Neural crest cell (in vitro differentiated cells): ENCODE data around the gene ROBO1. TPM values are rescaled to one million over a fixed set of nuclear protein-coding genes. Genes with fewer than 3 reads are reported as not detected.
"Not testable (repeated sequence)": the region's sequence is repeated elsewhere in the genome, so short reads cannot be mapped to it uniquely, and the experiment has no call there.

Experiments used
- DNase-seq: peaks from one replicate; pipeline ENCODE4 v3.0.0; 2021; ENCODE audit warnings: low read depth, mixed read lengths, low spot score
- H3K27ac Mint-ChIP-seq: one replicate; pipeline ENCODE4 v1.8.0; 2021; ENCODE audit warnings: mild to moderate bottlenecking, mixed read lengths; ENCODE audit not compliant: unreplicated experiment
- H3K27me3 Mint-ChIP-seq: 2 replicates; pipeline ENCODE4 v1.8.0; 2021; ENCODE audit warnings: low read depth, mild to moderate bottlenecking, mixed read lengths
- H3K36me3 Mint-ChIP-seq: 2 replicates; pipeline ENCODE4 v1.8.0; 2021; ENCODE audit warnings: low read depth, mild to moderate bottlenecking, mixed read lengths
- H3K4me1 Mint-ChIP-seq: 2 replicates; pipeline ENCODE4 v1.8.0; 2021; ENCODE audit warnings: mixed read lengths
- H3K4me3 Mint-ChIP-seq: one replicate; pipeline ENCODE4 v1.8.0; 2021; ENCODE audit warnings: mild to moderate bottlenecking, mixed read lengths
- H3K9me3 Mint-ChIP-seq: 2 replicates; pipeline ENCODE4 v1.8.0; 2021; ENCODE audit warnings: mixed read lengths
- total RNA-seq: library from RNA; stranded (reverse); gene quantifications from 2 replicates; pipeline ENCODE4 v1.2.1, GENCODE V29; 2021
- TF ChIP-seq, protein P1 (sequence below): fragments of 200-600 bp; sonication (generic); conservative IDR thresholded peaks from 2 replicates; pipeline ENCODE4 v1.5.0; 2021; ENCODE audit warnings: antibody characterized with exemption, mild to moderate bottlenecking

ROBO1 gene
- total RNA-seq, 1 donor from 2014 or later, result 88.7 TPM

DNA sequence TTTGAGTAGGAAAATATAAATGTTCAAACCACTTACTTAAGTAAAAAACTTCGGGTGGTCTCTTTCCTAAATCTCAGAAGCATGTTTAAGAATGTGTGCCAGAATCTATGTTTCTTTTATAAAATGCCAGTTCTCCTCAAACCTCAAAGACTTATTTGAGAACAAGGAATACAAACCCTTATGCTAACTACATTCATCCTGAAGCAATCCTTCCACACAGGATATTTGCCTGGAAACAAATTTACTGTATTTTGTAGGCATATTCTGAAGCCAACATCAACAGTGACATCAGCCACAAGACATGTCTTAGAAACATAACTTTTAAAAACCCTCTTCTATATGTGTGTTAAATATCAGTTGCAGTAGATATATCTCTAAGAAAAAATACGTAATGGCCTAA, 1077.0 kb downstream of the ROBO1 start:
- H3K27ac Mint-ChIP-seq, result no peak overlapping the region
- H3K9me3 Mint-ChIP-seq, result no peaks in the 10 kb centered on the region
- TF ChIP-seq, protein P1, sequence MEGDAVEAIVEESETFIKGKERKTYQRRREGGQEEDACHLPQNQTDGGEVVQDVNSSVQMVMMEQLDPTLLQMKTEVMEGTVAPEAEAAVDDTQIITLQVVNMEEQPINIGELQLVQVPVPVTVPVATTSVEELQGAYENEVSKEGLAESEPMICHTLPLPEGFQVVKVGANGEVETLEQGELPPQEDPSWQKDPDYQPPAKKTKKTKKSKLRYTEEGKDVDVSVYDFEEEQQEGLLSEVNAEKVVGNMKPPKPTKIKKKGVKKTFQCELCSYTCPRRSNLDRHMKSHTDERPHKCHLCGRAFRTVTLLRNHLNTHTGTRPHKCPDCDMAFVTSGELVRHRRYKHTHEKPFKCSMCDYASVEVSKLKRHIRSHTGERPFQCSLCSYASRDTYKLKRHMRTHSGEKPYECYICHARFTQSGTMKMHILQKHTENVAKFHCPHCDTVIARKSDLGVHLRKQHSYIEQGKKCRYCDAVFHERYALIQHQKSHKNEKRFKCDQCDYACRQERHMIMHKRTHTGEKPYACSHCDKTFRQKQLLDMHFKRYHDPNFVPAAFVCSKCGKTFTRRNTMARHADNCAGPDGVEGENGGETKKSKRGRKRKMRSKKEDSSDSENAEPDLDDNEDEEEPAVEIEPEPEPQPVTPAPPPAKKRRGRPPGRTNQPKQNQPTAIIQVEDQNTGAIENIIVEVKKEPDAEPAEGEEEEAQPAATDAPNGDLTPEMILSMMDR, result no peak
- no peaks in the 10 kb centered on the region for H3K4me1 Mint-ChIP-seq
- no peak overlapping the region for H3K4me3 Mint-ChIP-seq
- DNase-seq, result no peak
- H3K27me3 Mint-ChIP-seq, result no peaks in the 10 kb centered on the region
- peaks cover under 1% of the 10 kb centered on the region for H3K36me3 Mint-ChIP-seq

DNA sequence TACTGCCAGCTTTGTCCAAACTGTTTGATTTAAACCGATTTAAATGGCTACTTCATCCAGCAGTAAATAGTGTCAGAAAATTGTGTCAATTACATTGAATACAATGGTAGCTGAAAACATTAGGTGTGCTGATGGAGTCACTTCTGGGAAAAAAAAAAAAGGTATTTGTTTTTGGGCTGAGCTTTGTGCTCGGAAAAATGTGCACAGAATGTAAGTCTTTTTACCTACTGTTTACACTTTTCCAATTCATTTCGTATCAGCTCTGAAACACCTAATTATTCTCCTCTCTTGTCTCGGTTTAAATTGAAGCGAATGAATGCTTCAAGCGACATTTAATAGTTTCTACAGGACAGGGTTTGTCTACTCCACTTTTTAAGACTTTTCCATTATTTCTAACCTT, 1078.4 kb downstream of the ROBO1 start:
- H3K36me3 Mint-ChIP-seq, result peaks cover 5% of the 10 kb centered on the region

DNA sequence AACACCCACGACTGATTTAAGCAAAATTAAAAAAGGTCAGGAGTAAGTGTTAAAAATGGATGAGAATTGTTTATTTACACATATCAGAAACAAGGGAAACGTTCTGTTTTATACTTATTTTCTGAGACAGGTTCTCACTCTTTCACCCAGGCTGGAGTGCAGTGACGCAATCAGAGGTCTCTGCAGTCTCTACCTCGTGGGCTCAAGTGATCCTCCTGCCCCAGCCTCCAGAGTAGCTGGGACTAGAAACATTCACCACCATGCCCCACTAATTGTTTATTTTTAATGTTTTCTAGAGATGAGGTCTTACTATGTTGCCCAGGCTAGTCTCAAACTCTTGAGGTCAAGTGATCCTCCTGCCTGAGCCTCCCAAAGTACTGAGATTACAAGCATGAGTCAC, 1080.3 kb downstream of the ROBO1 start:
- no peak for DNase-seq
- H3K4me3 Mint-ChIP-seq, result no peak overlapping the region
- TF ChIP-seq, protein P1, result no peak
- H3K9me3 Mint-ChIP-seq, result peaks cover 3% of the 10 kb centered on the region
- H3K4me1 Mint-ChIP-seq, result no peaks in the 10 kb centered on the region
- no peak overlapping the region for H3K27ac Mint-ChIP-seq
- H3K27me3 Mint-ChIP-seq, result no peaks in the 10 kb centered on the region
- peaks cover 13% of the 10 kb centered on the region for H3K36me3 Mint-ChIP-seq

More for the DNA sequence above, 1078.4 kb downstream of the ROBO1 start:
- no peak for DNase-seq
- Mint-ChIP-seq H3K9me3 (peaks cover 1% of the 10 kb centered on the region), H3K4me3 (no peak overlapping the region), H3K27ac (no peak overlapping the region), H3K4me1 (no peaks in the 10 kb centered on the region), H3K27me3 (no peaks in the 10 kb centered on the region)
- TF ChIP-seq, protein P1, result no peak

DNA sequence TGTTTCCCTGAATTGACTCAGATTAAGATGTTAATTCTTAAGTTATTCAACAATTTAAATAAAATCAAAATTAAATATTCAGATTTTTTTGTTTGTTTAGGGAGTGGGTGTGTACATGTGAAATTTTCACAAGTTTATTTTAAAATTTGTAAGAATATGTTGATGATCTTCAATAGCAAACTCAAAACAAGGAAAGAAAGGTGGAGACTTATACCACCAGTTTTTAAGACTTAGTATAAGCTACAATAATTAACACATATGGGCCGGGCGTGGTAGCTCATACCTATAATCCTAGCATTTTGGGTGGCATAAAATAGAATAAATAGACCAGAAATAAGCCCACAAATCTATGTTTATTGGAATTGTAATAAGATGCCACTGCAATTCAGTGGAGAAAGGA, 1084.5 kb downstream of the ROBO1 start:
- peaks cover 3% of the 10 kb centered on the region for H3K9me3 Mint-ChIP-seq
- H3K27ac Mint-ChIP-seq, result no peak overlapping the region
- H3K4me3 Mint-ChIP-seq, result no peak overlapping the region
- no peak for DNase-seq
- TF ChIP-seq, protein P1, result no peak
- H3K36me3 Mint-ChIP-seq, result peaks cover 25% of the 10 kb centered on the region
- H3K27me3 Mint-ChIP-seq, result no peaks in the 10 kb centered on the region
- H3K4me1 Mint-ChIP-seq, result no peaks in the 10 kb centered on the region

- H3K4me3 Mint-ChIP-seq, H3K27ac Mint-ChIP-seq, DNase-seq, H3K4me1 Mint-ChIP-seq, H3K9me3 Mint-ChIP-seq, H3K27me3 Mint-ChIP-seq: not testable (repeated sequence)
- H3K36me3 Mint-ChIP-seq, result peaks cover 22% of the 10 kb centered on the region
Observed at GRCh38 chr3:78675119-78675805, 1092.5 kb downstream of the ROBO1 start.

DNA sequence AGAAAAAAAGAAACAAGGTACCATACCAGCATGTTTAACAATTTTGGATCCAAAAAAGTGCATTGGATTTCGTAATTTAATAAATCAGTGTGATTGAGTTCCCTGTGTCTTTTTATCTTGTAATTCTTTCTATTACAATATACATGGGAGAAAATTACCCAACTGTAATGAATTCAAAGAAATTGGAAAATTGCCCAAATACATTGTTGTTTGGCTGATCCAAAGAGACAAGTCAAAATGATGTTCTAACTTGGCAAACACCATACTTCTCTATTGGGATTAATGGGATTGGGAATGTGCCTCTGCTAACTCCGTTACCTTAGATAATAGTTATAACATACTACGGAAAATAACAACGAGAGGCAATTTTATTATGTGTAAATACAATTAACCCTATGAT, 1097.1 kb downstream of the ROBO1 start:
- Mint-ChIP-seq H3K4me3 (no peak overlapping the region), H3K4me1 (peaks cover 11% of the 10 kb centered on the region), H3K27ac (no peak overlapping the region), H3K27me3 (no peaks in the 10 kb centered on the region), H3K36me3 (peaks cover 20% of the 10 kb centered on the region), H3K9me3 (no peaks in the 10 kb centered on the region)
- no peak for DNase-seq
- TF ChIP-seq, protein P1, result no peak
